PC-3 (cell line): ENCODE data around the gene IGSF3.

ENCODE experiments used
- EZH2 ChIP-seq: fragments of 300-600 bp; sonication (generic); IDR thresholded peaks from one replicate; pipeline ENCODE4 v1.6.1; 2017; ENCODE audit warnings: antibody characterized with exemption, mild to moderate bottlenecking, low read length; ENCODE audit not compliant: unreplicated experiment
- EZH2phosphoT487 ChIP-seq: fragments of 300-600 bp; sonication (generic); IDR thresholded peaks from 2 replicates; pipeline ENCODE4 v1.6.1; 2018; ENCODE audit warnings: mild to moderate bottlenecking, antibody characterized with exemption, low read length, borderline replicate concordance
- TF ChIP-seq, protein P1 (sequence below): fragments of 300-600 bp; sonication (generic); conservative IDR thresholded peaks from 2 replicates; pipeline ENCODE4 v1.5.1; 2017; ENCODE audit warnings: antibody characterized with exemption, low read depth, mild to moderate bottlenecking, low read length

DNA sequence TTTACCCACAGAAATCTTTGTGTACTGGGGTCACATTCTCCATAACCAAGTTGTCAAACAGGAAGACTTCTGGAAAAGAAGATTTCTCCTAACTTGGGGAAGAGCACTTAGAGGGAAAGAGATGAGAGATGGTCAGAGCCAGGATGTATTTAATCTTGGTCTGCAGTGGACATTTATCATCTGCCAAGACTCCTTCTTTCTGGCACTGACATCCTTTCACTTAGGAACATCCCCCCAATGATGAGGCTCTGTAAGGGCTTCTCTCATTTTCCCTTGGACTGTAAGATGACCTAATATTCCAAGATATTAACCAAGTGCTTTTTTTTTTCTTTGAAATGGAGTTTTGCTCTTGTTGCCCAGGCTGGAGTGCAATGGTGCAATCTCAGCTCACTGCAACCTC lies 39.3 kb upstream of the IGSF3 start:
- TF ChIP-seq EZH2 (no peak), EZH2phosphoT487 (no peak)
- TF ChIP-seq, protein P1, sequence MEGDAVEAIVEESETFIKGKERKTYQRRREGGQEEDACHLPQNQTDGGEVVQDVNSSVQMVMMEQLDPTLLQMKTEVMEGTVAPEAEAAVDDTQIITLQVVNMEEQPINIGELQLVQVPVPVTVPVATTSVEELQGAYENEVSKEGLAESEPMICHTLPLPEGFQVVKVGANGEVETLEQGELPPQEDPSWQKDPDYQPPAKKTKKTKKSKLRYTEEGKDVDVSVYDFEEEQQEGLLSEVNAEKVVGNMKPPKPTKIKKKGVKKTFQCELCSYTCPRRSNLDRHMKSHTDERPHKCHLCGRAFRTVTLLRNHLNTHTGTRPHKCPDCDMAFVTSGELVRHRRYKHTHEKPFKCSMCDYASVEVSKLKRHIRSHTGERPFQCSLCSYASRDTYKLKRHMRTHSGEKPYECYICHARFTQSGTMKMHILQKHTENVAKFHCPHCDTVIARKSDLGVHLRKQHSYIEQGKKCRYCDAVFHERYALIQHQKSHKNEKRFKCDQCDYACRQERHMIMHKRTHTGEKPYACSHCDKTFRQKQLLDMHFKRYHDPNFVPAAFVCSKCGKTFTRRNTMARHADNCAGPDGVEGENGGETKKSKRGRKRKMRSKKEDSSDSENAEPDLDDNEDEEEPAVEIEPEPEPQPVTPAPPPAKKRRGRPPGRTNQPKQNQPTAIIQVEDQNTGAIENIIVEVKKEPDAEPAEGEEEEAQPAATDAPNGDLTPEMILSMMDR: no peak
